NCI-H2029 (cell line): Measurements from ENCODE around the gene OBSCN.

Experiments
- DNase-seq: peaks from one replicate; lab custom pipeline; 2025; lab: John Stamatoyannopoulos, UW

The OBSCN gene

GRCh38 chr1:228381356-228381755 is 173.5 kb downstream of the OBSCN start:
- DNase-seq = no peak

DNA sequence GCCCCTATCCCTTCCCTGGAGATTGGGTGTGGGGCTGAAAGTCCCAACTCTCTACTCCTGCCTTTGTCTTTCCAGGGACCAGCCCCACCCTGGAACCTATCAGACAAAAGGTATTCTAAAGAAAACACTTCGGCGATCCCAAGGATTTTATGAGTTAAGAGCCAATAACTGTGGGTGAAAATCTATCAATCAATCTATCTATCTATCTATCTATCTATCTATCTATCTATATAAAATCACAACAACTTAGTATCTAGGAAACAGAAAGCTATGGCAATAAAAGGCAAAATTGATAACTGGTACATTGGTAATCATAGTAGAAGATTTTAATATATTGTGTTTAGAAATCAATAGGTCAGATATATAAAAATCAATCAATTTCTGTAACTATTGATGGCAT is 175.9 kb downstream of the OBSCN start:
- DNase-seq = no peak

DNA sequence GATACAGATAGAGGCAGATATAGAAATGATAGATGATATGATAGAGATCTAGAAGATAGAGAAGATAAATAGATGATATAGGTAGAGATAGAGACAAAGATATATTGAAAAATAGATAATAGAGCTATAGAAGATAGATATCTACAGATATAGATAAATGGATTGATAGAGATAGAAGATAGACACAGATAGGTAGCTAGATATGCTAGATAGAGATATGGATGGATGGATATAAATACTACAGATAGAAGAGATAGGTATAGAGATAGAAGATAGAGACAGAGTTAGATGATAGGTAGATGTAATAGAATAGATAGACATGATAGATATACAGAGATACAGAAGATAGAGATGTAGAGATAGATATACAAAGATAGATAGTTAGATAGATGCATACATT is 177.4 kb downstream of the OBSCN start:
- DNase-seq = no peak

GRCh38 chr1:228387321-228387720 is 179.5 kb downstream of the OBSCN start:
- DNase-seq = no peak

GRCh38 chr1:228390649-228391048 is 182.8 kb downstream of the OBSCN start:
- DNase-seq = no peak

DNA sequence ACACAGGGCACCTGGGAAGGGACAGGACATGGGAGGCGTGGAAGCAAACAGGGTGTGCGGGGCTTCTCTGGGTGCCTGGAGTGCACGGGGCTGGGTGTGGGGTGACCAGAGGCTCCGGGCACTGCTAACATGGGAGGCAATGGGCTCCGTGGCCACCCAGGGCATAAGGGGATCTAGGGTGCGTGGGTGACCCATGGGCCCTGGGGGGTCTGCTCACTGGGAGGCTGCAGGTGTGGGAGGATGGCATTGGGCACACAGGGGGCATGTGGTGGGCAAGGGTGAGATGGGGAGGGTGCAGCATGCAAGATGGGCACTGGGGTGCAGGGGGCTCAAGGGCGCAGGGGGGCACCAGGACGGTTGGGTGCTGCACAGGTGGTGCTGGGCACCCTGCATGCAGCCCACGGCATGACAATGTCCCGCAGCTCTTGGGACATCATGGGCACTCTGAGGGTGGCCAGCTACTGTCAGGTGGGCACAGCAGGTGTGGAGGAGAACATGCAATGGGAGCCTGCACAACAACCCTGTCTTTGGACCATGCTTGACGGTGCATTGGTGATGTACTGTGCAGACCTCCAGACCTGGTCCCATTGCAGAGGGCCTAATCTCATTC is 183.7 kb downstream of the OBSCN start:
- DNase-seq = no peak

DNA sequence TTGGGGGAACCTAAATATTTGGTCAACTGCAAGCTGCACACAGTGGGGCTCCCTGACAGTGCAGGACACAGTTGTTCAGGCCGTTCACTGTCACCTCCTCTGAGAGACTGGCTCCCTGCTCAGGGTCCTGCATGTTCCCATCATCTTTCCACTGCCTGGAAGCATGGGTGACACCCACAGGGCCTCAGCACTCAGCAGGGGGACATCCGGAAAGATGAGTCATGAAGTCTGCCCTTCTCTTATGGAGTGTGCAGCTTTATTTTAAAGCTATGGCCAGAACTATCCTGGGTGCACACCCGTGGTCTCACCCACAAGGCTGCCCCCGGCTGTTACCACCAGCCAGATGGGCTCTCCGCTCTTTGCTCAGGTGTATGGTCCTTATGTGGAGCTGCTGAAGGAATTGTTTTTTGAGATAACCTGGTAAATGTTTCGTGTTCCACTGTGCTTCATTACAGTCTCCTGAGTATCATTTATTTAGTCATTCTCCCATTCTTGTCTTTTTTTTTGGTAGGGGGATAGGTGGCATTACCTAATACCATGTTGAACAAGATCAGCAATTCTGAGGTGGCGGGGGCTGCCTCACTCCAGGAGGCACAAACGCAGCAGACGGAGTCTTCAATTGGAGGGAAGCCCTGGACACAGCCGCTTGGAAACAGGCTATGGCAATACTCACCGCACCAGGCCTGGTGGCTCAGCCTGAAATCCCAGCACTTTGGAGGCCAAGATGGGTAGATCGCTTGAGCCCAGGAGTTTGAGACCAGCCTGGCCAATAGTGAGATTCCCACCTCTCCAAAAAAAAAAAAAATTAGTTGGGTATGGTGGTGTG is 184.5 kb downstream of the OBSCN start:
- no peak for DNase-seq

DNA sequence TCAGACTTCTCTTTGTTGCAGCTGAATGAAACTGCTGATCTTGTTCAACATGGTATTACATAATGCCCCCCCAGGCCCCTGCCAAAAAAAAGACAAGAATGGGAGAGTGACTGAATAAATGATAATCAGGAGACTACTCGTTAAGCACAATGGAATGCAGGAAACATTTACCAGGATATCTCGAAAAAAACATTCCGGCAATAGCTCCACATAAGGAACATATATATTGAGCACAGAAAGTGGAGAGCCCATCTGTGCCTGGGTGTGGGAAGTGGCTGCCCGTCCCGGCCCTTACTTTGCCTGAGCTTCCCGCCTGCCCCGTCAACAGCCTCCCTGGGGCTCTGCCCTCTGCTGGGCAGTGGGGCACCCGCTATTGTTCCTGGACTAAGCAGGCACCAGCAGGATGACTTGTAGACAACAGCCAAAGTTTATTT is 185.4 kb downstream of the OBSCN start:
- DNase-seq = no peak

DNA sequence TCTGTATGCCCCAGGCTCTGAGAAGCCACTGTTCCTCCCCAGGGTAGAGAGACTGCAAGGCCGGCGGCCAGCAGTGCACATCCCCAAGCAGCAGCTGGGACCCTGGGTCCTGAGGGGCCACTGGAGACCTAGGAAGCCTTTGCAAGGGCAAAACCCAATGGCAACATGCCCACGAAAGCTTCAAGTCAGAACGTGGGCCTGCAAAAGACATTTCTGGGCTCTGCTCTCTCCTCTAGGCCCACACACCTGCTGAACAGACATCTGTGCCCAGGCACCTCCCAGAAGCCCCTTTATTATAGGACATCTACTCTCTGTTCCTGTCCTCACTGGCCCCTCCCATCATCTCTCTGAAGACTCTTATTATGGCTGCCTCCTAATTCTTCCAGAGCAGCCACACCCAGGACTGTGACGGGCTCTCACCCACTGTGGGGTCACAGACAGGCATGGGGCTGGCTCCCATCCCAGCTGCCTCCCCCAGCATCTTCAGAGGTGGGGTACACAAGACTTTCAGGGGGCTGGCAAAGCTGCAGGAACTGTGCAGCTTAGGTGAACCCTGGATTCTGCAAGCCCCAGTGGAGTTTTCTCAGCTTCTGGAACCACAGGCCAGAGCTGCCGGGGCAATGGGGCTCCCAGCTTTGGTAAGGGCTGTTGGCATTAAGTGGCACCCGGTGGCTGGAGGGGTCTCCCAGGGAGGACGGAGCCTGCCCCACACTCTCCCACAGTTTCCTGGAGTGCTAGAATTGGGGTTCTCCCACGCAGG is 186.1 kb downstream of the OBSCN start:
- DNase-seq = no peak

GRCh38 chr1:228394571-228395394 is 186.9 kb downstream of the OBSCN start:
- no peak for DNase-seq

DNA sequence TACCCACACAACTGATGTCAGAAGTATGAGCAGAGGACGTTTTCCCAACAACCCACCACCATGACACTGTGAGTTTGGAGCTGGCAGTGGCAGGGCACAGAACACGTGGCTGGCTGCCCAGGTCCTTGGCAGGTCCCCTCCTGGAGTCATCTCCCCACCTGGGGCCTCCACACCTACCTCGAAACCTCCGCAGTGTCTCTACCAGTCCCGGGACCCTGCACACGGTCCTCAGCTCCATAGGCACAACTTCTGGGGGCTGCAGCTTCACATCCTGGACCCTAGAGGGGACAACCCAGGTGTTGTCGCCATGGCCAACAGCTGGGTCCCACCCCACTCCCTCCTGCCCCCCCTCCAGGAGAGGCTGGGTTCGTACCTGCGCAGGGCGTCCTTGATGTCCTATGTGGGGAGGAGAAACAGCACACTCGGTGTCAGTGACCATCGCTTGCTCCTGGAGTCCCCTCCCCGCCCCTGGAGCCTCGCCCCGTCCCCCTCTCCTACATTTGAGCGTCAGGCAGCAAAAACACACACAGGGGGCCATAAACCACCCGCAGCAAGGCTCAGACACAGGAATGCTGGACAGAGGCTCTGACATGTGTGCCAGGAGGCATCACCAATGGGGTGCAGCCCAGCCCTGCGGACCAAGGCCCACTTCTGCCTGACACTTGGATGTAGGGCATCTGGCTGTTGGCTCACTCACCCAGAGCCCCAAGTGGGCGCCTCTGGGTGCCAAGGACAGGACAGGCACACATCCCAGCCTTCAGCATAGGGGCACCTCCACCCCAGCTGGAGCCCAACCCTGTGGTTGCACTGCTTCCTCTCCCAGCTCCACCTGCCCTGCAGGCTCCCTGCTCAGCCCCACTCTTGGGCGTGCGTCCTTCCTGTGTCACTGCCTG is 189.2 kb downstream of the OBSCN start:
- no peak for DNase-seq

DNA sequence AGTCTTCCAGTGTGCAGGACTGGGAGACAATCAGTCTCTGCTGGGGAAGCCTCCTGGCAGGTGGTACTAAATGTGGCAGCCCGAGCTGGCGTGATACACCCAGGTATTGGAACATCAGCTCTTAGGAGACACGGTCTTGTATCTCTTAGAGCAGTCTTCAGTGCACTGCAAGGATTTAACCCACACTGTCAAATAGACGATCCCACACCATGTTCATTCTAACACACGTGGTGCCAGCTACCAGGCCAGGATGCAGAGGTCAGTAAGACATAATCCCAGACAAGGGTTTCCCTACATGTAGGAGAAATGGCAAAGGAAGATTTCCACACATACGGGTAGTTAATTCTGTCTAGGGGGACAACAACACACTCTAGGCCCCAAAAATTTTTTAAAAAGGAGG is 190.1 kb downstream of the OBSCN start:
- DNase-seq = no peak

DNA sequence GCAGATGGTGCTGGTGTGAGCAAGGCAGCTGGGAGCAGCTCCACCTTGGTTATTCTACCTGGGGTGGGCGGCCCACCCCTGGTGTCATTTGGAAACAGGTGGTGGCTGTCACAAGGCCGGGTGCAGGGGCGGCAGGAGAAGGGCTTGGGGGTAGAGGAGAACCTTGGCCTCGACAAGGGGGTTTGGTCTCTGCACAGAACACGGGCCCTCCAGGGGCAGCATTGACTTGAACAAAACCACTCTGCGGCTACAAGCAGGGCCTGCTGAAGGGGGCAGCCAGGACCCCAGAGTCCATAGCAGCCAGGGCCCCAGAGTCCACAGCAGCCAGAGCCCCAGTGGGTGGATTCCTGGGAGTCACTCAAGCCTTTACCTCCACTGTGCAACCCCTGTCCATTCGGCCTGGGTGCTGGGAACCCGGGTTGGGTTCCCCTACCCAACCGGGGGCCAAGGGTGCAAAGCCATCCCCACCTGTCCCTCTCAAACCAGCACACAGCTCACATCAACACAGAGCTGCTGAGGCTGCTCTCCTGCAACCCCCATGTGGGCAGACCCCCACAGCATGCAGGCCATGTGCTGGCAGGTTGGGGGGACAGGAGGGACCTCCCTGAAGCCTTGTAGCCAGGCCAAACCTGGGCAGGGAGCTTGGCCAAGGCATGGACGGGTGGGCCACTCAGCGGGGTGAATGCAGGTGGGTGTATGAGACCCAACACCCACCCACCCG is 191.1 kb downstream of the OBSCN start:
- DNase-seq = no peak

DNA sequence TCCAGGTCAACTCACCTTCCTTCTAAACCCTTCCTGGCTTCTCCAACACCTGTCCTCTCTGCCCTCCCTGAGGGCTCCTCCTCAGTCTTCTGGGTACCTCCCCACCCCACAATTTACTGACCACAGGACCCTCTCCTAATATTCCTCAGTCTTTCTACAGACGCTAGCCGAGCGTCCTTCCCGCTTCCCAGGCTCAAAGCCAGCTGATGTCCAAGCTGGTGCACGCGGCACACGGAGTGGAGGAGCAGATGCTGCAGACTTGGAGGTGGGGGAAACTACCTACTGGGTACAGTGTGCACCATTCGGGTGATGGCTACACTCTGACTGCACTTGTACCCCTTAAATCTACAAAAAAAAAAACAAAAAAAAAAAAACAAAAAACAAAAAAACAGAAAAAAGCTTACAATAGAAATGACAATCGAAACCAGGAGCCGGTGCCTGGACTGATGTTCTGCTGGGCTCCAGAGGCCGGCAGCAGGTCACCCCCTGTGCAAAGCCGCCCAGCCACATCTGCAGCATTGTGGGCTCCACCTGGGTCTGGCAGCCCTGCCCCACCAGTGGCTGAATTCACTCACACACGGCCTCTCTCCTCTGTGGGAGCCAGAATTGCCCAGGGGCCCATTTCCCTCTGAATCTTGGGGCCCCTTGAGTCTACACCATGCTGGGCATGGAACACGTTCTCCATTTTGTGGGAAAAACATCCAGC is 191.8 kb downstream of the OBSCN start:
- DNase-seq = no peak

DNA sequence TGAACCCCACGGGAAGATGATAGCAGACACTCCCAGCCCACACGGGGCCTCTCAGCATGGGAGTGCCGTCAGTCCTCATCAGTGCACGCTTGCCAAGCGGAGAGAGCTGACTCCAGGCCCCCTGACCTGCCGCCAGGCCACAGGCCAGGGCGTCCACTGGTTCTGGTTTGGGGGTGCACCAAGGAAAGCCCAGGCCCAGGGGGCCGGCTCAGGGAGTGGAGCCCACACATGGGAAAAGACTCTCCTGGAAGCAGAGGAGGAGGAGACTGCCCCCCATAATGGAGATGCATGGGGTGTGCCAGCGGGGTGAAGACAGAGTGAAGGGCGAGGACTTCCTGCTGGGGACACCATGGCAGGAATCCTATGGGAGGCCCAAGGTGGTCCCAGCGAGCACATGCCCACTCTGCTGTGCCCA is 192.4 kb downstream of the OBSCN start:
- DNase-seq = no peak

GRCh38 chr1:228400692-228401454 is 193.0 kb downstream of the OBSCN start:
- DNase-seq = no peak

- DNase-seq = no peak
These were observed 194.2 kb downstream of the OBSCN start for GRCh38 chr1:228401782-228402640.

DNA sequence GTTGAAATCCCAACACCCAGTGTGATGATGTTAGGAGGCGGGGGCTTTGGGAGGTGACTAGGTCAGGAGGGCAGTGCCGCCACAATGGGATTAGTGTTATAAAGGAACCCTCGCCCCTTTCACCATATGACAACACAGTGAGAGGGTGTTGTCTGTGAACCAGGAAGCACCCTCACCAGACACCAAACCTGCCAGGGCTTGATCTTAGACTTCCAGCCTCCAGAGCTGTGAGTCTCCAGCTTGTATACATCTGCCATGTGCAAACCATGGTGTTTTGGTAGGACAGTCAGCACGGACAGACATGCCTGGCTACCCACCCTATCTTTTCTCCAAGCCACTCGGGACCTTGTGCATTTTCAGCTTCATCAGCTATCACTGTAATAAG is 194.8 kb downstream of the OBSCN start:
- DNase-seq = no peak
